ENCODE data around the gene RFXAP.

Gene RFXAP

DNA sequence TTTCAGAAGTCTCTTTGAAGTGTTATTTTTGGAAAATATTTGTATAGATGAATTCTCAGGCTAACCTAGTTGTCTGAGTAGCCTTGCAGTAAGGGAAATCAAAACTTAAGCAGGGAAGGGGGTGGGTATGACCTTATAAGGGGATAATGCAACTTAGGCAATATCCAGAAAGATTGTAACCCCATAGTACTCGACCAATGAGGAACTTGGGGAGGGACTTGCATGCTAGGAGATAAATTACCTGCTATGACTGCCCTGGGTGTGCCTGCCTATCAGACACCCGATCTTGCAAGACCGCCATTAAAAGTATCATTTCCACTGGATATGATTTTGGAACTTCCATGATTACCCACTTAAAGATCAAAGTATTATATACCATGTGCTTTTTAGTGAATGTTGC lies 23.0 kb upstream of the RFXAP start:
- no peak for DNase-seq (ENCODE audit: low spot score)
- TF ChIP-seq, protein P1, sequence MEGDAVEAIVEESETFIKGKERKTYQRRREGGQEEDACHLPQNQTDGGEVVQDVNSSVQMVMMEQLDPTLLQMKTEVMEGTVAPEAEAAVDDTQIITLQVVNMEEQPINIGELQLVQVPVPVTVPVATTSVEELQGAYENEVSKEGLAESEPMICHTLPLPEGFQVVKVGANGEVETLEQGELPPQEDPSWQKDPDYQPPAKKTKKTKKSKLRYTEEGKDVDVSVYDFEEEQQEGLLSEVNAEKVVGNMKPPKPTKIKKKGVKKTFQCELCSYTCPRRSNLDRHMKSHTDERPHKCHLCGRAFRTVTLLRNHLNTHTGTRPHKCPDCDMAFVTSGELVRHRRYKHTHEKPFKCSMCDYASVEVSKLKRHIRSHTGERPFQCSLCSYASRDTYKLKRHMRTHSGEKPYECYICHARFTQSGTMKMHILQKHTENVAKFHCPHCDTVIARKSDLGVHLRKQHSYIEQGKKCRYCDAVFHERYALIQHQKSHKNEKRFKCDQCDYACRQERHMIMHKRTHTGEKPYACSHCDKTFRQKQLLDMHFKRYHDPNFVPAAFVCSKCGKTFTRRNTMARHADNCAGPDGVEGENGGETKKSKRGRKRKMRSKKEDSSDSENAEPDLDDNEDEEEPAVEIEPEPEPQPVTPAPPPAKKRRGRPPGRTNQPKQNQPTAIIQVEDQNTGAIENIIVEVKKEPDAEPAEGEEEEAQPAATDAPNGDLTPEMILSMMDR (IDR thresholded peaks at IDR 0.05; ENCODE audit: extremely low read depth, missing control alignments): no peak

DNA sequence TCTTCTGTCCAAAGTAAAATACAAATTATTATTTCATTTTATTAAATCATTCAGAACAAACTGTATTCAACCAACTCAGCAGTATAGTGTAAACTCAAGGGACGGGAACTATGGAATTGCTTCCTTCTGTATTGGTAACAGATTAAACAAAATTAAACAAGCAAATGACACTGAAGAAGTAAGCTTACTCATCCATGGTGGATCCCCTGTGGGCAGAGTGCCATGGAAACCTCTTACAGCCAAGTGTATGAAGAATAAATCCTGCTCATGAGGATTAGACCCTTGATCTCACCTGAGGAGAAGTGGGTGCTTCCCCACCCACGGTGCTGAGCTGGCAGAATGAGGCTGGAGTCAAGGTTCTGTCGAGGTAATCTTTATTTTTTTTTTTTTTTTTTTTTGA lies 18.0 kb upstream of the RFXAP start:
- DNase-seq (ENCODE audit: low spot score): no peak
- TF ChIP-seq, protein P1 (IDR thresholded peaks at IDR 0.05; ENCODE audit: extremely low read depth, missing control alignments): no peak

DNA sequence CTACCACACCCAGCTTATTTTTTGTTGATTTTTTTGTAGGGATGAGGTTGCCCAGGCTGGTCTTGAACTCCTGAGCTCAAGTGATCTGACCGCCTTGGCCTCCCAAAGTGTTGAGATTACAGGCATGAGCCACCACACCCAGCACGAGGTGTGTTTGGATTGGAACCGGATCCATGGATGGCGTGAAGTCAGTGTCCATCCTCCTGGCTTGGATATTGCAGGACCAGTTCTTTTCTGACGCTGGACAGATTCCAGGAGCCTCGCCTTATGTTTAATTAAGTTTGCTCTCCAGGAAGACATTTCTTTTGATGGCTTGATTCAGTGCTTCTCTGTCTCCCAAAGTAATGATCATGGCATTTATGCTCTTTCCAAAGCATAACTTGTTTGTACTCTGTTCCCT lies 14.4 kb upstream of the RFXAP start:
- TF ChIP-seq, protein P1 (IDR thresholded peaks at IDR 0.05; ENCODE audit: extremely low read depth, missing control alignments): no peak
- no peak for DNase-seq (ENCODE audit: low spot score)

DNA sequence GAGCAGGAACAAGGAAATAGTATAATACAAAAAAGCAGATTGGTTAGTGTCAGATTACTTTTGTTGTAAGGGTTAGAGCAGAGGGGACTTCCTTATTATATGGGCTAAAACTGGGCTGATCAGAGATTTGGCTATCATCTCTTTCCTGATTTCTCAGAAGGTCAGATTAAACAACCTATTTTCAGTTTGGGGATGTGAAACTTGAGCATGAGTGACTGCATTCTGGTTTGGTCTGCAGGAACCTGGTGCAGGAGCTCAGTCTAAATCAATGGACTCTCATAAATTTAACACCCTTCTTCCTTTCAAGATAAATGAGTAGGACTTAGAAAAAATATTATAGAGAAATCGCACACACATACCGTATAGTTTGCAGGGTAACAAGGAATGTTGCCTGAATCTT lies 12.9 kb upstream of the RFXAP start:
- TF ChIP-seq, protein P1 (IDR thresholded peaks at IDR 0.05; ENCODE audit: extremely low read depth, missing control alignments): no peak
- no peak for DNase-seq (ENCODE audit: low spot score)

DNA sequence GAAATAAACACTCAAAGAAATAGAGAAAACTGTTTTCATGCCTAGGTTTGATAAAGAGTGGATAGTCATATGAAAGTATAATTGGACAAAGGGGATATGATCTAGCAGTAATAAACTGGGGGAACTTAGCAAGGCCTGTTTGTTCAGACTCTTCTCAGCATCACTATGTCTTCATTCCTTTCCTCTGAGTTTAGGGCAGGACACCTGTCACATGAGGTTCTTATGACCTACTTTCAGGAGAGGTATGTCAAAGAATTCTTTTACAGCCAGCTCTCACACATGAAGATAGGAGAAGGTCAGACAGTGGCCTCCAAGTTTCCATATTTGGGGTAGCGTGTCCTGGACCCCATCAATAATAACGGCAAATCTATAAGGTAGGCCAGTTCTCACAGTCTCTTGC lies 11.4 kb upstream of the RFXAP start:
- TF ChIP-seq, protein P1 (IDR thresholded peaks at IDR 0.05; ENCODE audit: extremely low read depth, missing control alignments): no peak
- DNase-seq (ENCODE audit: low spot score): no peak

DNA sequence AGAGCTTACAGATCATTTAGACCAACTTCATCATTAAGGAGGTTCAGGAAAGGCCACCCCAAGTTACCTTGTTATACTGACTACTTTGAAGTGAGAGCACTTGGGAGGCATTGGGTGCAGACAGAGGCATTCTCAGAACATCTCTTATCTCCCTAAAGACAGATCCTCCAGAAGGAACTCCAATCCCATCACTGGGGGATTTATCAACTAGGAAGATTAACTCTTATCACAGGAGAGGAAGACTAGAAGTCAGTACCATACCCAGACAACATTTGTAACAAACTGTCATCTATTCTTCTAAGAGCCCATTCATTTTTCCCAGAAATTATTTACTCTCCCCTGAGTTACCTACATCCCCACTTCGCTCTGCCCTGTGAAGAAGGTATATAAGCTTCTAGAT lies 5.8 kb upstream of the RFXAP start:
- no peak for DNase-seq (ENCODE audit: low spot score)
- TF ChIP-seq, protein P1 (IDR thresholded peaks at IDR 0.05; ENCODE audit: extremely low read depth, missing control alignments): no peak

DNA sequence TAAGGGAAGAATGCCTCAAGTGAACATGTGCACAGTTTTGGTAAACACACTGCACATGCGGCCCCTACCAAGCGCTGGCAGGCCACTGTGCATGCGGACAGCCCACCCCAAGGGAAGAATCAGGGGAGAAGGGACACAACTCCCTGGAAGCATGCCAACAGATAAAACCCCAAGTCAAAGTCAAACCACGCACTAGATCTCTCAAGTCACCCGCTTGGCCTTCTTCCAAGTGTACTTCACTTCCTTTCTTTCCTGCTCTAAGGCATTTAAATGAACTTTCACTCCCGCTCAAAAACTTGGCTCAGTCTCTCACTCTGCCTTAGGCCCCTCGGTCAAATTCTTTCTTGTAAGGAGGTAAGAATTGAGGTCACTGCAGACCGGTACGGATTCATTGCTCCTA lies 4.6 kb upstream of the RFXAP start:
- no peak for DNase-seq (ENCODE audit: low spot score)
- TF ChIP-seq, protein P1 (IDR thresholded peaks at IDR 0.05; ENCODE audit: extremely low read depth, missing control alignments): no peak

All from GM20000 (cell line).